T-helper 2 cell (primary cell): ENCODE results near the gene DDX27.

Source experiments
- DNase-seq, 5 experiments: peaks; one replicate each; pipeline versions ENCODE4 v3.0.0 to v3.0.0-alpha.2; 2012 to 2022

Gene DDX27

DNA sequence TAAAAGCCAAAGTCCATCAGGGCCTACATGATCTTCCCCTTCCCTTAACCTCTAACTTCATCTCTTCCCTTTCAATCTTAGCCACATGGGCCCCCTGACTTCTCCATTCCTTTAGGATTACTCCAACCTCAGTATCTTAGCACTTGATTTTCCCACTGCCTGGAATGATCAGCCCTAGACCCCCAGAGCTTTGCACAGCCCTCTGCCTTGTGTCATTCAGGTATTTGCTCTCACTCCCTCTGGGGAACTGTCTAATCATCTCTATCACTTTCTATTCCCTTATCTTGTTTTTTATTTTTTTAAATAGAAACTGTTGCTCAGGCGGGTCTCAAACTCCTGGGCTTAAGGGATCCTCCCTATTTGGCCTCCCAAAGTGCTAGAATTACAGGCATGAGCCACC lies 72.0 kb downstream of the DDX27 start:
- no peak for DNase-seq

DNA sequence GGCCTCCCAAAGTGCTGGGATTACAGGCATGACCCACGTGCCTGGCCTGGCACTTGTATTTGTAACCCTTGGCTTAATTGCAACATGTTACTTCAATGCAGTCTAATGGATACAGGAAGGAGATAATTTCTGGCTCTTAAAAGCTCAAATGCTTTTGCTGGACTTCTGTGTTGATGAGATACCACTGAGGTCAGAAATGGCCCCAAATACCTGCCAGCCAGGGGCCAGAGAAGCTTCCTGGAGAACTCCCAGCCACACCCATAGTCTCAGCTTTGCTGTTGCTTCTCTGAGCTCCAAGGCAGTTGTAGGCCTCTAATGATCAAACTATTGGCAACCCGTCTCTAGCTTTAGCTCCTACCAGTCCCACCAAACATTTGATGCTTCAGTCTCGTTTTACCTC lies 72.8 kb downstream of the DDX27 start:
- no peak for DNase-seq

- DNase-seq: no peak
Measured at GRCh38 chr20:49293122-49293521, 73.9 kb downstream of the DDX27 start.
